Activated naive CD8-positive, alpha-beta T cell treated with anti-CD3 and anti-CD28 coated beads, Interleukin-2, amount 50 U/mL, for 16 hours (primary cell): Measurements from ENCODE around the gene RHBDD1.

Source experiments
- DNase-seq: peaks from one replicate; pipeline ENCODE4 v3.0.0-alpha.2; 2020; ENCODE audit warnings: low read depth, low spot score

The RHBDD1 gene

GRCh38 chr2:227031379-227031778 lies 195.5 kb downstream of the RHBDD1 start:
- no peak for DNase-seq

- no peak for DNase-seq
These were observed 197.8 kb downstream of the RHBDD1 start for GRCh38 chr2:227033471-227034148.

GRCh38 chr2:227035711-227036367 lies 200.0 kb downstream of the RHBDD1 start:
- DNase-seq = no peak

GRCh38 chr2:227036527-227036926 lies 200.7 kb downstream of the RHBDD1 start:
- DNase-seq = no peak

GRCh38 chr2:227038550-227039189 lies 202.8 kb downstream of the RHBDD1 start:
- no peak for DNase-seq

- no peak for DNase-seq
These were observed 208.1 kb downstream of the RHBDD1 start for GRCh38 chr2:227043981-227044380.
